GM12891 (cell line): ENCODE data around the gene FAM209A.

Experiments
- PAX5 ChIP-seq: IDR thresholded peaks from 2 replicates; pipeline ENCODE4 v1.6.1; 2011; ENCODE audit warnings: low read length, moderate library complexity, mild to moderate bottlenecking; ENCODE audit not compliant: insufficient read depth, severe bottlenecking
- POLR2A ChIP-seq: IDR thresholded peaks from 2 replicates; pipeline ENCODE4 v1.6.1; 2011; ENCODE audit warnings: low read depth, low read length, control low read depth
- POLR2AphosphoS5 ChIP-seq: IDR thresholded peaks from 2 replicates; pipeline ENCODE4 v1.6.1; 2011; ENCODE audit warnings: low read depth, low read length, control low read depth
- POU2F2 ChIP-seq: IDR thresholded peaks from 2 replicates; pipeline ENCODE4 v1.6.1; 2011; ENCODE audit warnings: low read depth, mild to moderate bottlenecking, control low read depth, low read length, moderate library complexity
- SPI1 ChIP-seq: IDR thresholded peaks from 2 replicates; pipeline ENCODE4 v1.6.1; 2011; ENCODE audit warnings: low read depth, low read length, control low read depth
- TAF1 ChIP-seq: IDR thresholded peaks from 2 replicates; pipeline ENCODE4 v1.6.1; 2011; ENCODE audit warnings: low read depth, low read length, control low read depth

DNA sequence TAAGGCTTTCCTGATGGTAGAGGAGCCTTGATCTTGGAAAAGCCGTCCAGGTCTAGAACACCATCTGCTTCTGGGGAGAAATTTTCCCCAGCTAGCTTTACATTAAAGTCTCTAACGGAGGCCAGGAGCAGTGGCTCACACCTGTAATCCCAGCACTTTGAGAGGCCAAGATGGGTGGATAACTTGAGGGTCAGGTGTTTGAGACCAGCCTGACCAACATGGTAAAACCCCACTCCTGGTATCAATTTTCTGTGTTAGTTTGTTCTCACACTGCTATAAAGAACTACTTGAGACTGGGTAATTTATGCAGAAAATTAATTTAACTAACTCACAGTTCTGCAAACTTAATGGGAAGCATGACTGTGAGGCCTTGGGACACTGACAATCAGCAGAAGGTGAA lies 46.3 kb downstream of the FAM209A start:
- no peak for TF ChIP-seq POLR2AphosphoS5
- TF ChIP-seq POLR2A = no peak
- TF ChIP-seq TAF1 = no peak
- no peak for TF ChIP-seq PAX5
- TF ChIP-seq SPI1 = no peak
- TF ChIP-seq POU2F2 = no peak
